Renal pelvis (tissue), 4 donors: ENCODE results near the gene PRKCA. TPM values are rescaled to one million over a fixed set of nuclear protein-coding genes. Genes with fewer than 3 reads are reported as not detected.

Experiments used
- DNase-seq: peaks from one replicate; pipeline ENCODE4 v3.0.0-alpha.2; 2013
- polyA plus RNA-seq, 3 donors: library from polyadenylated mRNA; unstranded; fragments of 120-200 nt; gene quantifications; one replicate each; pipeline ENCODE4 v1.2.1, GENCODE V29; 2013; ENCODE audit not compliant: insufficient read length in 3 of 3

PRKCA gene
- polyA plus RNA-seq, 3 donors = 22.1 to 32.7 (median 28.5) TPM

DNA sequence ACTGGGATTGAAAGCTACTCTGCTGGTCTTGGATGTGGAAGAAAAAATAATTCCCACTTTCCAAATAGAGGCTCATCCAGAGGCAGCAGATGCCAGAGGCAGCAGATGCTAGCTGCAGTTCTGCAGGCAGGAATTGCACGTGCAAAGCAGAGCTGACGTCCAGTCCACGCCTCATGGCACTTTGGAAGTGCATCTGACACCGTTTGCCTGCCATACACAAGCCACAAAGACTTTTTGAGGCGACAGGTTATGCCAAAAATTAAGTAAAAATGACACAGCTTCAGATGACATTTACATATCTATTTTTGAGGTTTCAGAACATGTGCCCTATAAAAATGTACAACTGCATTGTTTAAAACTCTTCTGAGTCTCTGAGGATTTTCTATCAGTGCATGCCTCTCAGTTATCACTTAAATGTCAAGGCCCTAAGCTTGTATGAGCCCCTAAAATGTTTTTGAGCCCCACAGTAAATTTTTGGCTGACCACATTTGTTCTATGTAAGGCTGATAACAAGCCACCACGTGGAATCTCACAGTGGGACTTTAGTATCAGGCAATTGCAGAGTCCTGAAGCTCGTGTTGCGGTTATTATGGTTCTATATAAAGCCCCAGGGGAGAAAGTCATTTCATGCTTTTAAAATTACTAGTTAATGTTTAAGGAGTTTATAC, 239.2 kb downstream of the PRKCA start:
- no peak for DNase-seq

DNA sequence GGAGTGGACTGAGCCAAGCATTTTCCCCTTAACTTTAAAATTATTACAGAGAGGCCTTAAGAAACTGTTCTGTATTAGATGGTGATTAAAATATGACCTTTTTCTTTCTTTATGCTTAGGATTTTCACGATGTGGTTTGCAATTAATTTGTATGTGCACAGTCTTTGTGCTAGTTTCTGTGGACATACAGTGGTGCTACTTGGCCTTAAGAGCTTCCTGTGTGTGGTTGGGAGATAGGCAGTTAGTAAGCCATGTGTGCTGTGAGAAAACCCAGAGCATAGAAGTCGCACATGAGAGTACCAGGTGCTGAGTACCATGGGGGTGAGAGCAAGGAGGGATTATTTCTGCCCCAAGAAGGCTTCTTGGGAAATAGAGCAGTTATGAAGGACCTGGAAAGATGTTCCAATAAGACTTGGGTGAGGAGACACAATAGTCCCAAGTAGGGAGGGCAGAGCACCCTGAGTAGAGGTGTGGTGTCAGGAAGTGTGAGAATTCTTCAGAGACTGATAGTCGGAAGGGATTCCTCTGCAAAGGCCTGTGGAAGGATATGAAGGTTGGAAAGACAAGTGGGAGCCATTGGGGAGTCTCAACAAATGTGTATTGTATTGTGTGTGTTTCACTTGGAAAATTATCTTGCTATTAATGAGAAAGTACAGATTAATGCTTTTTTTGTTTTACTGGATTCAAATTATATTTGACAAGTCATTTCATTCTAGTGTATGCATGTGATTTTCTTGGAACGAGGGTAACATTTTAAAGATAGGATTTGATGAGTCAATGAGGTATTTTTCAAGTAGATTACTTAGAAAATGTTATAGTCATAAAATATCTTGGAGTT, 239.9 kb downstream of the PRKCA start:
- DNase-seq = no peak

DNA sequence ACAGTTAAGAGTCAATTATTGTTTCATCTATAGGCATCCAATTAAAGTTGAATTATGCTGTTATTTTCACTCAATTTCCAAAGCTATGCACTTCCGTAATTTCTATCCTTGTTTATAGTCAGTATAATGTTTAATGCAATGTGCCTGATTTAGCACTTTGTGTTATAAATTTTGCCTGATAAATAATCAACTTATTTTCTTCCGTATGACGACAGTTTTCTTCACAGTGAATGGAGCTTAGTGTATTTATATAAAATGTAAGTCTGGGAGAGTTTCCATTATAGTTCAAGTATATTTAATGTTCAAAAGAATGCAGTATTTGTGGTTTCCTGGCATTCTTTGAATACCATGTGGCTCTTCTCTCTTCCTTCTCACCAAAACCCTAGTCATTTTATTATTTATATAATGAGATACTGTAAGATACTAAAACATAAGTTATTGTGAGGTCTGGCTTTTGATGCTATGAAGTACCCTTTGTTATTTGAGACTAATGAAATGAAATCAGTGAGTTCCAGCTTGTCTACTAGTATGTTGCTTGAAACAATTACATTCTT, 240.6 kb downstream of the PRKCA start:
- no peak for DNase-seq

DNA sequence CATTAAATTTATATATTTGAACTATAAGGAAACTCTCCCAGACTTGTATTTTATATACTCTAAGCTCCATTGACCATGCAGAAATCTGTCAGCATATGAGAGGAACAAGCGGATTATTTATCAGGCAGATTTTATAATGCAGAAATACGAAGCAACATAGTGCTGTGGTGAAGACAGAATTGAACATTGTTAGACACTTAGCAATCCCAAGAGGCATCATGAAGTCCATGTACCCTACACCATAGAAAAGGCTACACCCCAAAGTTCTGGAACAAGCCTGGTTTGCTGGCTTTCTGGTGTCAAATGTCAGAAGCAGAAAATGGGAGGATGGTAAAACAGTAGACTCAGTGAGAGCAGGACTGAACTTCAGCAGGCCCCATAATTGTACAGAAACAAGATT, 241.1 kb downstream of the PRKCA start:
- no peak for DNase-seq

DNA sequence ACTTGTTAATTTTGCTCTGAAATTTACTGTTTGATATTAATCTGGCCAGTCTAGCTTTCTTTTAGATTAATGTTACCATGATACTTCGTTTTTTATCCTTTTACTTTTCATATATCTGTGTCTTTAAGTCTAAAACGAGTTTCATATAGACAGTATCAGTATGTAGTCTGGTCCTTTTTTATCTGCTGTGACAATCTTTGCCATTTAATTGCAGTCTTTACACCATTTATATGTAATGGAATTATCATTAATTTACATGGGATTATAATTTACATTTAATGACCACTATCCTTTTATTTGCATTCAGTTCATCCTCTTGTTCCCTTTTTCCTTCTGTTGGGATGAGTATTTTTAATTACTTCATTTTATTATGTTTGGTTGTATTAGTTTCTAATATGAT, 243.5 kb downstream of the PRKCA start:
- no peak for DNase-seq

DNA sequence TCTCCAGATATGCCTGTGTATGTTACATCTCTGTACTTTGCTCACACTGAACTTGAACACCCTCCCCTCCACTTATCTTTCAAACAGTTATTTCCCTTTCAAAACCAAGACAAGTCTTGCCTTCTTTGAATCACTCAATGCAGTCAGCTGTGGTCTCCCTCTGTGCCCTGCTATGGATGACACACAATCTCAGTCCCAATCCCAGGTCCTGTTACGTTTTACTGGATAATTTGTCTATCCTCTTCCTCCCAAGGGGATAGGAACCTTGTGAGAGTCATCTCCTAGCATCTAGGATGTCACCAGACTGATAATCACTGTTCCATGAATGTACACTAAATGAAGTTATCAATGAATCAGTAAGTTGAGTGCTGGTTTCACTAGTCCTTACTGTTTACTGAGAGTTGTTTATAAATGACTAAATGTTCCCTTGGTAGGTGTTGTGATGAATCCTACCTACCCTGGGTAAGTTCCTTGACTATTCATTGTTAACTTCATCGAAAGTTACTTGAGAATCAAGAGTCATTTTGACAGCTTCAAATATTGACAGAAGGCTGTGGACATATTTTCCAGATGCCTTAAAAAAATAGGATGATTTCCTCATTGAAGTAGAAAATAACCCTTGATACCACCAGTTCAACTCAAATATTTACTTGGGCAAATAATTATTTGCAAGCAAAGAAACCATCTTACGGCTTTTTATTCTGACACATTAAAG, 244.9 kb downstream of the PRKCA start:
- no peak for DNase-seq

DNA sequence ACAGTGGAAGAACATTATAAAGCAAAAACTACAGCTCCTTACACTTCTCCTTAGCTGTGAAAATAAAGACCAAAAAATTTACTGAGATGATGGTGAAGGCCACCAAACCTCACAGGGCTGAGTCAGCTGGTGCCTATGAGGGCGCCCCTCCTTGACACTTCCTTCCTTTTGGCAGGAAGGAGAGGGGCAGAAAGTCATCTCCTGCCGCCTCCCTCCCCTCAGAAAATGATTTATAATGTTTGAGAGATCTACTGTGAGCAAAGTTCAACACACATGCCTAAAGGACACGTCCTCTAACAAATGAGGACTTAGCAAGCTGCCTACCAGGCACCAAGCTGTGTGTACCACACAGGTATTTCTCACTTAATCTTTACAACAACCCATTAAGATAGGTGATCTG, 245.7 kb downstream of the PRKCA start:
- DNase-seq = no peak

DNA sequence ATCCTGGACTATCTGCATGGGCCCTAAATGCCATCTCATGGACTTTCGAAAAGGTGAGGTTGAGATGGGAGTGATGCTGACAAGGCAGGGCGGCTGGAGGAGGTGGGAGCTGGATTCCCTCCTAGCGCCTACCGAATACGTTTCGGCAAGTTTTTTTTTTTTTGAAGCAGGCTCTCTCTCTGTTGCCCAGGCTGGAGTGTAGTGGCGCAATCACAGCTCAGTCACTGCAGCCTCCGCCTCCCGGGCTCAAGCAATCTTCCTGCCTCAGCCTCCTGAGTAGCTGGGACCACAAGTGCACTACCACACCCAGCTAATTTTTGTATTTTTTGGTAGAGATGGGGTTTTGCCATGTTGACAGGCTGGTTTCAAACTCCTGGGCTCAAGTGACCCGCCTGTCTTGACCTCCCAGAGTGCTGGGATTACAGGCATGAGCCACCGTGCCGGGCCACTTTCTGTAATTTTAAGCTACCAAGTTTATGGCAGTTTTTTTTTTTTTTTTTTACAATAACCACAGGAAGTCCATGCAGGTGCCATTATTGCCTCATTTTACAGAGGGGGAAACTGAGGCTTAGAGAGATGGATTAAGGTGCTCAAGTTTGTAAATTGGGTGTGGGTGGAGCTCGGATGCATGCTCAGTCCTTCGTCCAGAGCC, 246.4 kb downstream of the PRKCA start:
- no peak for DNase-seq

DNA sequence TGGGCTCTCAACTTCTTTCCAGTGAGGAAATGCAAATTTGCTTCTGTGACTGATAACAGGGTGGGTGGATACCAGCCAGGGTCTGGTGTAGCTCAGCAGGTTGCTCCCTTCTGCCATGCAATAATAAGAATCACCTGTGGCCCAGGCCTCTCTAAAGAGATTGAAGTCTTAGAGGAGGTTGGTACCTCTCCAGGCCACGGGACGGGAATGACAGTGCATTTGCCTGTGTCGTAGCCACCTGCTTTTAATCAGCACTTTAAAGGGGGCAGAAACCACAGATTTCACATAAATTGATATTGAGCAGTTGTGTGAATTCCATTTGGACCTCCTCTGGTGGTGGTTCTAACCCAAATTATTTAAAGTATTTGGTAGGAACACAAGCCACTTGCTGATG, 246.9 kb downstream of the PRKCA start:
- no peak for DNase-seq

DNA sequence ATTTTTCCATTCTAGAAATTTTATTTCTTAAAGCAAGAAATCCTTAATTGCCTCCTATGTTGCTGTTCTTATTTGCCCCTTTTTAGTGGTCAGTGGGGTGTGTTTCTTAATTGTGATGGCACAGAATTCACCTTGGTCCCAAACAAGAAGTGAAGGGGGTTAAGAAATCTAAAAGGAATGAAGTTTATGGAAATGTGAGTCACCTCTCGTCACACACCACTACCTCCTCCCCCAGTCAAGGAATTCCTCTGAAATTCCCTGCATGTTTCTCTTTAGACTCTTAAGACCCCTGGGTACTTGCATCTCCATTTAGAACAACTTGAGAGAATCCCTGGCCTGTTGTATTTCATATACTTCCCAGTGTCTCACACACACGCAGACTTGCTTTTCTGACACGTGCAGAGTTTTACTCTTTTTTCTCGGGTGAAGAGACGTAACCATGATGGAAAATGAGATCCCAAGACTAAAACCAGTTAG, 247.4 kb downstream of the PRKCA start:
- peak; percentile 46 for DNase-seq

DNA sequence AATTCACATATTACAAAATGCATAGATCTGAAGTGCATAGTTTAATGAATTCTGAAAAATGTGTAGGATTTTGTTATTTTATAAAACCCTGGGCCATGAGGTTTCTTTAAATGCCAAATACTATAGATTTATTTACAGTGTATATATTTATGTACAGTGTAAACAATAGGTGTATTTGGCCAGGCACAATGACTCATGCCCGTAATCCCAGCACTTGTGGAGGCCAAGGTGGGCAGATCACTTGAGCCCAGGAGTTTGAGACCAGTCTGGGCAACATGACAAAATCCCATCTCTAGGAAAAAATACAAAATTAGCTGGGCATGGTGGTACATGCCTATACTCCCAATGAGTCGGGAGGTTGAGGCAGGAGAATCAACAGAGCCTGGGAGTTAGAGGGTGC, 249.4 kb downstream of the PRKCA start:
- DNase-seq = no peak

DNA sequence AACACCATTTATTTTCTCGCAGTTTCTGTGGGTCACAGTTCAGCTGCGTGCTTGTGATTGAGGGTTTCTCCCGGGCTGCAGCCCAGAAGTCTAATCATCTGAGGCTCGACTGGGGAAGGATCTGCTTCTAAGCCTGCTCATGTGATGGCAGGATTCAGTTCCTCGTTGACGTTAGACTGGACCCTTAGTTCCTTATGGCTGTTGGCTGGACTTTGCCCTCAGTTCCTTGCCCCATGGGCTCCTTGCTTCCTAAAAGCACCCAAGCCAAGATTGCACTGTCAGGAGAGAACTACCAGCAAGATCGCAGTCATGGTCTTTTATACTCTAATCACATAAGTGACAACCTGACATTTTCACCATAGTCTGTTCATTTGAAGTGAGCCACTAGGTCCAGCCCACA, 250.0 kb downstream of the PRKCA start:
- no peak for DNase-seq

DNA sequence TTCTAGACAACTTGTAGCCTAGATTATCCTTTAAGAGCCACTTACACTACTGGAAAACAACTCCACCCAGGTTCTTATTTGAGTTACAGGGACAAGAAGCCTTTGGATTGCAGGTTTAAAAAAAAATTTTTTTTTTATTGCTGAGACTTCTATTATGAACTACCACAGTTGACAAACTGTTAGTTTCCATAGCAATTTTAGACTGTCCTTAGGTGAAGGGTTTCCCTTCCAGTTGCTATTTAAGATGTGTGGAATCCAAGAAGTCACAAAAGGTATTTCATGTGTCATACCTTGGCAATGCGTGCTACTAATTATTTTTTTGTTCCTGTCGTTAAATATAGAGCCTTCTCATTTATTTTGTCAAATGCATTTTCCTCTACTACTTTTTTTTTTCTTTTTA, 253.2 kb downstream of the PRKCA start:
- DNase-seq = no peak

DNA sequence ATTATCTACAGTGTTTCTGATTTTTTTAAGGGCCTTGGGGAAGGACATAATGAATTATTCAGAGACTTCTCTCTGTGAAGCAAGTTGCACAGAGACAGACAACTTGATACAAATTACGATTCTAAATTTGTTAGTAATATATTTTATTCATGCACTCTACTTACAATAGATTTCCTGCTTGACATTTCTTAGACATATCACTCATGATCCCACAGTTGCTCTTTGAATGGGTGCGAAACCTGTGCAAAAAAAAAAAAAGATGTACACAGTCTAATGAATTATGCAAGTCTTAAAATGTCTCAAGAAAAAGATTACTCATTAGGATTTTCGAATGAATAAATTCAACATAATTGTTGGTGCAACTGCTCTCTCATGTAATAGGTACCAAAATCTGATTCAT, 254.8 kb downstream of the PRKCA start:
- no peak for DNase-seq

DNA sequence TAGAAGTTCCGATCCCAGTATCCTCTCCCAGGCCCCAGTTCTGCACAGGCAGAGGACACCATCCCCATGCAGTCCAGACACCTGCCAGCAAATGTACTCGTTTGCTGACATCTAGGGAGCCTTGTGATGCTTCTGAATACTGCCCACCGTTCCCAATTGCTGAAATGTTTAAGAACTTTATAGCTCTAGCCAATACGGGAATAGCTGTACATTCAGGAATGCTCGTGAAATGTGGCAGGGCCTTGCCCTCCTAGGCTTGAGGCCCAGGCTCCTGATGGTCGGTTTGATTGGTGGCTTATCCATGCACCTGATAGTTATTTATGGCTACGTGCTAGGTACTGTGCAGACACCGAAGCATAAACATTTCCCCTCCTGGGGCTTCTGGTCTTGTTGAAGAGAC, 255.5 kb downstream of the PRKCA start:
- no peak for DNase-seq

DNA sequence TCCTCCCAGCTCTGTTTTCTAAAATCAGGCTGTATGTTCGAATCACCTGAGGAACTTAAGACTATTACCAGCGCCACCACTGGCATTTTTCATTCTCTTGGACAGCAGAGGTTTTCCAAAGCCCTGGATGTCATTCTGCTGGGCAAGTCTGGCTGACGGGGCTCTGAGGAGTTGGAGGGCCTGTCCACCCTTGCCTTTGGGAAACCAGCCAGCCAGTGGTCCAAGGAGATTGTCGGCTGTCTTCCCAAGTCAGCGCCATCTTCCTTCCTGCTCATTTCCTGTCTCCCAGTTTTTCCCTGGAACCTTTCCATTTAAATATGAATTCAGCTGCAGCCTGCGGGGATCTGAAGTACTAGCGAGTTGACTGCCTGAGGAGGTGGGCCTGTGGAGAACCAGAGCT, 258.3 kb downstream of the PRKCA start:
- no peak for DNase-seq

DNA sequence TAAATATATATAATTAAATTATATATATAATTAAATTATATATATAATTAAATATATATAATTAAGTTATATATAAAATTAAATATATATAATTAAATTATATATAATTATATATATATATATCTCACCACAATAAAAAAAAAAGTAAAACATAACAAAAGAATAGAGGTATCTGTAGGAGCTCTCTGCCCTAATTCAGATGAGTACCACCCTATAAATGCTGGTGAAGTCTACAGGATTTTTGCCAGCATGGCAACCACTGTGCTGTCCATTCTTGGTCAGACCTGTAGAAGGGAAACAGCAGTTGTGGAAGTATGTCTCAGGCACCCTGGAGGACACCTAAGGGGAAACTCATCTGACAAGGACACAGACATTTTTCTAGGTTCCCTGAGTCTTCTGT, 259.7 kb downstream of the PRKCA start:
- no peak for DNase-seq

DNA sequence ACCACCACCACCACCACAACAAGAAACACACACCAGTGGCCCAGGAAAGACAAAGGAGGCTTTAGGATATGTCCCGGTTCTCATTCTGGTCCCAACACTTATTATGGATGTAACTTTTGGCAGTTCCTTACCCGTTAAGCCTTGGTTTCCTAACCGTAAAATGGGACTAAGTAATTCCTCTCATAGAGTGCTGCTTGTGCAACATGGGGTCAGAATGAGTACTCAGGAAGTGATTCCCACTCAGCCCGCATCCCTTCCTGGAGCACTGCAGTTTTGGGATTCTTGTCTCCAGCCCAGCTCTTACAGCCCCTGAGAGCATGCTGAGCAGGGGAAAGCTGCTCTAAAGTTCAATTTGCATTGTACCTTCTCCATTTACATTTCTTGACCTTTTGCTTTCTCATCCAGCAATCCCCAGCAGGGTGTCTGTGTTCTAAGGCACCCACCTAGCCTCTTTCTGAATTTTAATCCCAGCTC, 262.6 kb downstream of the PRKCA start:
- no peak for DNase-seq

DNA sequence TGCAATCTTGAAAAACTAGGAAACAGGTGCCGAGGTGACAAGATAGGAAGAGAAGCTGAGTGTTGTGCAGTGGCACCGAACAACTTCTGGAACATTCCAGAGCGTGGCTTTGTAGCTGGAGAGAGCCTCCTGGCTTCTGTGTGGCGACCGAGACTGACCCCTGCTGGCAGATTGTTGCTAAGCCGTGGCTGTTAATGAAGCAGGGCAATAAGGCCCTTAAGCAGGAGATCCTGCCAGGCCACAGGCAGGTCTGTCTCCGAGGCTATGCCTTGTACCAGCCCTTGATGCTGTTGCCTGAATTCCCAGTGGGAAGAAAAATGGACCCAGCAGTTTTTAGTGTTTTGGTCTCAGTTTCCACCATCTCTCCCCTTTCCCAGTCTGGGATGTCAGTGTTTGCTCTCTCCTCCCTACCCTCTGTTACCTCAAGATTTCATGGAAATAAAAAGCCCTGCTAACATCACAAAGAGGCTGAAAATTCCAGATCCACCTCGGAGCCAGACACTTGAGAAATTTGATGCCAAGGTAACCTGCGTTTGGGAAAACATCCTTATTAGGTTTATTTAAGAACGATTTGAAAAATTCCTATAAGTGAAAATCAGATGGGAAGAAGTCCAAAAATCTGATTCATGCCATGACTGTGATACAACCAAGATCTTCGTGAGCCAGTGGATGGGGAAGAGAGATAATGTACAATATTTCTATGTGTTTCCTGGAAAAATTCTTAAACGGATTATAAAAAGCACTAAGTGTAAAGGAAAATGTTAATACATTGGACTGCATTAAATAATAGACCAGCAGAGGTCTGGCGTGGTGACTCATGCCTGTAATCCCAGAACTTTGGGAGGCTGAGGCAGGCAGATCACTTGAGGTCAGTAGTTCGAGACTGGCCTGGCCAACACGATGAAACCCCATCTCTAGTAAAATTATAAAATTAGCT, 265.1 kb downstream of the PRKCA start:
- peak; percentile 53 for DNase-seq

DNA sequence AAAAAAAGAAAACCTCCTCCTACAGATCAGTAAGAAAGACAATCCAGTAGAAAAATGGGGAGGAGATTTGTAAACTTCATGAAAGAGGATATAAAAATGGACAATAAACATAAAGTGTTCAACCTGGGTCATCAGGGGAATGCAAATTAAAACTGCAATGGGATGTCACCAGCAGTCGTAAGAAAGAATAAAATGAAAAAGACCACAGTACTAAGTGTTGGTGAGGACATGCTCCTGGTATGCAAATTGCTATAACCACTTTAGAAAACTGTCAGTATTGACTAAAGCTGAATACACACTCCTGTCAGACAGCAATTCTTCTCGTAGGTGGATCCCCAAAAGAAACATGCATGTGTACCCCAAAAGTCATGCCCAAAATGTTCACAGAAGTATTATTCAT, 267.2 kb downstream of the PRKCA start:
- DNase-seq = no peak
